Progenitor cell of endocrine pancreas (in vitro differentiated cells): ENCODE measurements around the gene CROCC2. TPM values are rescaled to one million over a fixed set of nuclear protein-coding genes. Genes with fewer than 3 reads are reported as not detected.
A peak's percentile ranks its signal among the peaks of the same experiment; 100 is the strongest.

Experiments used
- DNase-seq: peaks from one replicate; pipeline ENCODE4 v3.0.0; 2021; ENCODE audit warnings: low spot score; ENCODE audit not compliant: unreplicated experiment
- H3K27ac Mint-ChIP-seq: 2 replicates; pipeline ENCODE4 v1.8.0; 2021; ENCODE audit warnings: mild to moderate bottlenecking, moderate library complexity, mixed read lengths
- H3K27me3 Mint-ChIP-seq: 2 replicates; pipeline ENCODE4 v1.8.0; 2021; ENCODE audit warnings: mixed read lengths
- H3K36me3 Mint-ChIP-seq: 2 replicates; pipeline ENCODE4 v1.8.0; 2022; ENCODE audit warnings: mixed read lengths; ENCODE audit not compliant: insufficient read depth
- H3K4me1 Mint-ChIP-seq: 2 replicates; pipeline ENCODE4 v1.8.0; 2021; ENCODE audit warnings: low read depth, mixed read lengths
- H3K4me3 Mint-ChIP-seq: 2 replicates; pipeline ENCODE4 v1.8.0; 2021; ENCODE audit warnings: low read depth, mild to moderate bottlenecking, moderate library complexity, mixed read lengths
- H3K9me3 Mint-ChIP-seq: 2 replicates; pipeline ENCODE4 v1.8.0; 2021; ENCODE audit warnings: low read depth, mixed read lengths
- CTCF ChIP-seq: fragments of 200-600 bp; sonication (generic); IDR thresholded peaks from one replicate; pipeline ENCODE4 v1.5.0; 2021; ENCODE audit warnings: antibody characterized with exemption, mild to moderate bottlenecking; ENCODE audit not compliant: unreplicated experiment
- total RNA-seq: library from RNA; stranded (reverse); gene quantifications from 2 replicates; pipeline ENCODE4 v1.2.1, GENCODE V29; 2021

The CROCC2 gene
- total RNA-seq, 1 donor from 2014 or later, result 0.36 TPM

GRCh38 chr2:240909216-240909974 lies 3.3 kb downstream of the CROCC2 start:
- Mint-ChIP-seq H3K36me3 (no peaks in the 10 kb centered on the region), H3K9me3 (no peaks in the 10 kb centered on the region), H3K27ac (no peak overlapping the region), H3K4me1 (peaks cover 6% of the 10 kb centered on the region), H3K27me3 (peaks cover 13% of the 10 kb centered on the region), H3K4me3 (no peak overlapping the region)
- no peak for DNase-seq
- no peak for TF ChIP-seq CTCF

- TF ChIP-seq CTCF, result no peak
- Mint-ChIP-seq H3K27ac (no peak overlapping the region), H3K27me3 (peaks cover 17% of the 10 kb centered on the region)
Observed at GRCh38 chr2:240911641-240912265, 5.6 kb downstream of the CROCC2 start.

GRCh38 chr2:240912878-240913809 lies 7.0 kb downstream of the CROCC2 start:
- Mint-ChIP-seq H3K36me3 (no peaks in the 10 kb centered on the region), H3K27me3 (peaks cover 21% of the 10 kb centered on the region), H3K9me3 (no peaks in the 10 kb centered on the region), H3K4me1 (no peaks in the 10 kb centered on the region), H3K27ac (no peak overlapping the region), H3K4me3 (no peak overlapping the region)
- TF ChIP-seq CTCF, result no peak
- no peak for DNase-seq

More at GRCh38 chr2:240911641-240912265, 5.6 kb downstream of the CROCC2 start:
- DNase-seq, result no peak
- H3K4me3 Mint-ChIP-seq, result no peak overlapping the region
- no peaks in the 10 kb centered on the region for H3K9me3 Mint-ChIP-seq
- H3K36me3 Mint-ChIP-seq, result no peaks in the 10 kb centered on the region
- no peaks in the 10 kb centered on the region for H3K4me1 Mint-ChIP-seq

- H3K4me1 Mint-ChIP-seq, result no peaks in the 10 kb centered on the region
- TF ChIP-seq CTCF, result peak; percentile 91
Observed at GRCh38 chr2:240913810-240914644, 7.9 kb downstream of the CROCC2 start.

More at GRCh38 chr2:240913810-240914644, 7.9 kb downstream of the CROCC2 start:
- peaks cover 21% of the 10 kb centered on the region for H3K27me3 Mint-ChIP-seq
- H3K9me3 Mint-ChIP-seq, result no peaks in the 10 kb centered on the region
- H3K4me3 Mint-ChIP-seq, result no peak overlapping the region
- H3K27ac Mint-ChIP-seq, result no peak overlapping the region
- no peaks in the 10 kb centered on the region for H3K36me3 Mint-ChIP-seq
- peak; percentile 80 for DNase-seq
